Colon (tissue), 2 donors: ENCODE results near the gene PGM1.
"Not testable (repeated sequence)": the region's sequence is repeated elsewhere in the genome, so short reads cannot be mapped to it uniquely, and the experiment has no call there.

Source experiments
- FAIRE-seq: peaks from 2 replicates; lab custom pipeline; 2012; peaks lifted over from hg19 to GRCh38; lab: Jason Lieb, UNC
- donor health status: control.
- donor health status: control.

Gene PGM1

DNA sequence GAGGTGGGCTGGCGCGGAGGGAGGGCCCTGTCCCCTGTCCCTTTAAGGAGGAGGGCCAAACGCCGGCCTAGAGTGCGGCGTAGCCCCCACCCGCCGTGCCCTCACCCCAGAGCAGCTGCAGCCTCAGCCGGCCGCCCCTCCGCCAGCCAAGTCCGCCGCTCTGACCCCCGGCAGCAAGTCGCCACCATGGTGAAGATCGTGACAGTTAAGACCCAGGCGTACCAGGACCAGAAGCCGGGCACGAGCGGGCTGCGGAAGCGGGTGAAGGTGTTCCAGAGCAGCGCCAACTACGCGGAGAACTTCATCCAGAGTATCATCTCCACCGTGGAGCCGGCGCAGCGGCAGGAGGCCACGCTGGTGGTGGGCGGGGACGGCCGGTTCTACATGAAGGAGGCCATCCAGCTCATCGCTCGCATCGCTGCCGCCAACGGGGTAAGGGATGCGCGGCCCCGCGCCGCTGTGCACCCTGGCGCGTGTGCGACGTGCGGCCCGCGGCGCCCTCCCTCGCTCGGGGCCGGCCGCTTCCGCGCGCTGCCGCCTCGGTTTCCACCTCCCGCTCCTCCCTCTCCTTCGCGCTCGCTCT, at the start of gene PGM1:
PGM1 (plus strand) TSS at position 109 of the 583 bp plus-strand sequence; CDS start at position 187, 78 bp downstream.
- FAIRE-seq: no peak

- FAIRE-seq: no peak
Observed at GRCh38 chr1:63545780-63546179, 47.4 kb upstream of the PGM1 start.

- FAIRE-seq: no peak
Observed at GRCh38 chr1:63547621-63548294, 45.5 kb upstream of the PGM1 start.

- FAIRE-seq: no peak
Observed at GRCh38 chr1:63548303-63548702, 44.9 kb upstream of the PGM1 start.

- FAIRE-seq: no peak
Observed at GRCh38 chr1:63548877-63549276, 44.3 kb upstream of the PGM1 start.

DNA sequence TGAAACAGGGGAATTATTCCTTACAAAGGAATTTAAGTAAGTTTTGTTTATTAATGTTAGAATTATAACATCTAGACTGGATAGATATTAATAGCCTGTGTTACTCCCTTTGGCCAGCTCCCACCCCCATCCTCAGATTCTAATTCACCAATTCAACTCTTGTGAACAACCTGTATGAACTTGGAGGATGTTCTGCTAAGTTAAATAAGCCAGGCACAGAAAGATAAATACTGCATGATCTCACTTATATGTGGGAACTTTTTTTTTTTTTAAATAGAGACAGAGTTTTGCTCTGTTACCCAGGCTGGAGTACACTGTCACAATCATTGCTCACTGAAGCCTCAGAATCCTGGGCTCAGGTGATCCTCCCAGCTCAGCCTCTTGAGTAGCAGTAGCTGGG, 37.7 kb upstream of the PGM1 start:
- FAIRE-seq: no peak

DNA sequence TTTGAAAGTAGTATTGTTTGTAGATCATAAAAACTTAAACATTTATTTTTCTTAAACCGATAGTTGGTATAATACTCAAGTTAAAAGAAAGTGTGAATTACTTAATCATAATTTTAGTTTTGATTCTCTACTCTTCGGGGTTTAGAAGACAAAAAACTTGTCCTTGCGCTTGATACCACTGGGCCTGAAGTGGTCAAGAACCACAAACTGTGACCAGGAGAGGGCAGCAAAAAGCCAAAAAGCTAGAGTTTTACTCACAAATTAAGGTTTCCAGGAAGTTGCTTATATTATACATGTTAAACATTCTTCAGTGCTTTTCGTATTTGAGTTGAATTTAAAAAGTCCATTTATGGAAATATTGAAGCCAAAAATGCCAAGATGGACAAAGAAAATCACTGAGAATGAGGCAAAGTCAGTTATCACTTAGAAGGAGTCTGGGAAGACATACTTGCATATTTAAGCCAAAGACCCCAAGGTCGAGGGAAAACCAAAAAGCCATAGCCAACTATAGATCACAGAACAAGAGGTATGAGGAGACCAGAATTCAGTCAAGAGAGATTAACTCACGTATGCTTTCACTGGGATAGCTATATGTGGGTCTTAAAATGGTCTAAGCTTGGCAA, 35.7 kb upstream of the PGM1 start:
- no peak for FAIRE-seq

GRCh38 chr1:63559357-63559756, 33.9 kb upstream of the PGM1 start:
- FAIRE-seq: no peak

- no peak for FAIRE-seq
Observed at GRCh38 chr1:63563745-63564144, 29.5 kb upstream of the PGM1 start.

DNA sequence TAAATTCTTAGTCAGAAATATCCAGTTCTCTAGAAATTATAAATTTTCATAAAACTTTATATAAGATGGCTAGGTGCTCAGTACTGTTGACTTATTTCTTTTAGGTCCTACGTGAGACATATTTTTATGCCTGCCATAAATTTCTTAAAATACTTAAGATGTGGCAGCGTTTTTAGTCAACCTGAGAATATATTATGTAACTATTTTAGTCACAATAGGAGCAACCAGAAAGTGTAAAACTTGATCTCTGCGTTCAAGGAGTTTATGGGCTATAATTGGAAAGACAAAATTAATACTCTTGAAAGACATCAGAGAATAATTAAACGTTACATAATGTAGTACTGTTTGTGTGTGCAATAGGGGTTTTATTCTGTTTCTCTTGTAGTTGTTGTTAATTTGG, 24.1 kb upstream of the PGM1 start:
- no peak for FAIRE-seq

- no peak for FAIRE-seq
Observed at GRCh38 chr1:63569640-63570316, 23.4 kb upstream of the PGM1 start.

GRCh38 chr1:63572686-63573085, 20.5 kb upstream of the PGM1 start:
- not testable (repeated sequence) for FAIRE-seq

DNA sequence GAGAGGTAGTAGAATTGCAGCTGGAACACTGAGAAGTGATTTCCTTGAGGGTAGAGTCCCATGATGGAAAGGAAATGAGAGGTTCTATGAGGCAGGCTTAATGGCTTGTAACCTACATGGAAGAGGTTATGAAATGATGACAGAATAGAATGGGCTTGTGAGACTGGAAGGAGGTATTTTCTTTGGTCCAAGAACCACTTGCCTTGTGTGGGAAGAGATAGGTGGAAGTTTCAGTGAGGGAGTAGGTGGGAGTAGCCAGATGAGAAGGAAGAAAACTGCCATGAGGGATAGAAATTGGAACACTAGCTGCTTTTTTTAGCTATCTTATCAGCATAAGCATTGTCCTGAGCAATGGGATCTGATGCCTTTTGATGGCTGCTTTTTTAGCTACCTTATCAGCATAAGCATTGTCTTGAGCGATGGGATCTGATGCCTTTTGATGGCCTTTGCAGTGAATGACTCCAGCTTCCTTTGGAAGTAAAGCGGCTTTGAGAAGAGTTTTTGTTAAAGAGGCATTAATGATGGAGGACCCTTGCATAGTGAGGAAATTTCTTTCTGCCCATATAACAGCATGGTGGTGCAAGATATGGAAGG, 18.9 kb upstream of the PGM1 start:
- FAIRE-seq: not testable (repeated sequence)

- no peak for FAIRE-seq
Observed at GRCh38 chr1:63575340-63575826, 17.8 kb upstream of the PGM1 start.

DNA sequence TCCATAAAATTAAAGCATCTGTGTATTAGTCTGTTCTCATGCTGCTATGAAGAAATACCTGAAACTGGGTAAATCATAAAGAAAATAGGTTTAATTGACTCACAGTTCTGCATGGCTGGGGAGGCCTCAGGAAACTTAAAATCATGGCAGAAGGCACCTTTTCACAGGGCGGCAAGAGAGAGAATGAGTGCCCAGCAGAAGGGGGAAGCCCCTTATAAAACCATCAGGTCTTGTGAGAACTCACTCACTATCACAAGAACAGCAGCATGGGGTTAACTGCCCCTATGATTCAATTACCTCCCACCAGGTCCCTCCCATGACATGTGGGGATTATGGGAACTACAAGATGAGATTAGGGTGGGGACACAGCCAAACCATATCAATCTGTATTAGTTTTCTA, 6.9 kb upstream of the PGM1 start:
- FAIRE-seq: not testable (repeated sequence)

- FAIRE-seq: no peak
Observed at GRCh38 chr1:63590166-63590560, 3.0 kb upstream of the PGM1 start.

DNA sequence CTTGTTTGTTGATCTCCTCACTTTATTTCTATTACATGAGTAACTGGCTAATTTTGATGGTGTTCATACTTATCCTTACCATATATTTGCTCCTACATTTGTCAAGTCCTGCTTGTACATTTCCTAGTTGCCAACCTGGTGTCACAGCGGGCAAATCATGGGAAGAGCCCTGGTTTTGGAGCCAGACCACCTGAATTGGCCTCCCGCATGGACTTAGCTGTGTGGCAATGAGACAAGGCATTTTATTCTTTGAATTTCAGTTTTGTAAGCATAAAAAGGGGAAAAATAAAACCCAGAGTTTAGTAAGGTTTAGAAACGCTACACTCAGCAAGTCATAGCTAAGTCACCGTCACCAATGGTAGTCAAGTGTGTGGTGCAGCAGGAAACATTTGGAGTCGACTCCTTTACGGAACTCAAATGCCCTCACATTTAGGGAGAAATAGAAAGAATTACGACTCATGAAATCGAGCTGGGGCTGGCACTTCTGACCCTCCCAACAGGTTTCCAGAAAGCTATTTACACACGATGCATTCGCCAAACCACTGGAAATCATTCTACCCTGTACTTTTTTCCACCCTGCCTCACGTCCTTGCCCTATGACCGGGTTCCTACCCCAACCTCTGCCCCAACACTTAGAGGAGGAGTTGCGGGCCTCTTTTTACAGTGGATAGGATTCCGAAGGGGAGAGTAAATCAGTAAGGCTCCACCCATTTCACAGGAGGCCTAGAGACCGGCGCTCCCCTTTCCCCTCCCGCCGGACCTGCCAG, 492 bp upstream of the PGM1 start:
- FAIRE-seq: no peak

- no peak for FAIRE-seq
Observed at GRCh38 chr1:63593886-63594605, 835 bp downstream of the PGM1 start.

GRCh38 chr1:63595435-63595834, 2.2 kb downstream of the PGM1 start:
- no peak for FAIRE-seq

DNA sequence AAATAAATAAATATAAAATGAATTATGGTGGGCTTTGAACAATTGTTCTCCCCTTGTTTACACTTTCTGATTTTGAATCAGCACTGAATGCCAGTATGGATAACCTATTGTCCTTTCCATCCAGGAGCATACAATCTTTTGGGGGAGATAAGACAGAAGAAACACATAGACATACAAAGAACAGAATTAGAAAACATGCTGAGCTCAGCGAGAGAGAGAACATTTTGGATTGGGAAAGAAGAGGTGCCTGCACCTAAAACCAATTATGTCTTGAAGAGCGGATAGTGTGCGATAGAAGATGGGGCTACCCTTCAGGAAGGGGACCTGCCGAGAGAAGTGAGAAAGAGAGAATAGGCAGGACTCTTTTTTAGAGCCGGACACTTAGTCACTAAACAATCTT, 6.6 kb downstream of the PGM1 start:
- no peak for FAIRE-seq

DNA sequence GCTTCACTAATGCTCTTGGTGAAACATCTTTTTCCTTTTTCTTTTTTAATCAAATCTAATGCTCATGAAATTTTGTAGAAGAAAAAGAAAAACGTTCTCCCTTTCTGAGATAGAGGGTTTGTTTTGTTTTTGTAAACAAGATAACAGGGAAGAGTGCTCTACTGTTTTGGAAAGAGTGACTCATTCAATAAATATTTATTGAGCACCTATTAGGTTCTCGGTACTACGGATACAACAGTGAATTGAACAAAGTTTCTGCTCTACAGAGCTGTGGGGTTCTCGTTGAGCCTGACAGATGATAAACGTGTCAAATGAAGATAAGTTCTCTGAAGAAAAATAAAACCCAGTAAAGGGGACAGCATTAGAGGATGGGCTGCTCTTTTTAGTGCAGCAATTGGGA, 7.0 kb downstream of the PGM1 start:
- FAIRE-seq: no peak
